Activated CD8-positive, alpha-beta memory T cell treated with anti-CD3 and anti-CD28 coated beads, Interleukin-2, amount 50 U/mL, for 24 hours (primary cell): ENCODE measurements around the gene DEFB132.

Experiments
- DNase-seq: peaks from one replicate; pipeline ENCODE4 v3.0.0-alpha.2; 2020; ENCODE audit errors: extremely low read depth

Gene DEFB132

GRCh38 chr20:297098-297924 lies 39.8 kb downstream of the DEFB132 start, which contains the start of gene ZCCHC3:
Gene ZCCHC3 (plus strand): TSS chr20:297570. CDS start chr20:297587, 17 bp downstream.
- DNase-seq = peak; percentile 50

GRCh38 chr20:297925-298775 lies 40.6 kb downstream of the DEFB132 start:
- peak; percentile 17 for DNase-seq

DNA sequence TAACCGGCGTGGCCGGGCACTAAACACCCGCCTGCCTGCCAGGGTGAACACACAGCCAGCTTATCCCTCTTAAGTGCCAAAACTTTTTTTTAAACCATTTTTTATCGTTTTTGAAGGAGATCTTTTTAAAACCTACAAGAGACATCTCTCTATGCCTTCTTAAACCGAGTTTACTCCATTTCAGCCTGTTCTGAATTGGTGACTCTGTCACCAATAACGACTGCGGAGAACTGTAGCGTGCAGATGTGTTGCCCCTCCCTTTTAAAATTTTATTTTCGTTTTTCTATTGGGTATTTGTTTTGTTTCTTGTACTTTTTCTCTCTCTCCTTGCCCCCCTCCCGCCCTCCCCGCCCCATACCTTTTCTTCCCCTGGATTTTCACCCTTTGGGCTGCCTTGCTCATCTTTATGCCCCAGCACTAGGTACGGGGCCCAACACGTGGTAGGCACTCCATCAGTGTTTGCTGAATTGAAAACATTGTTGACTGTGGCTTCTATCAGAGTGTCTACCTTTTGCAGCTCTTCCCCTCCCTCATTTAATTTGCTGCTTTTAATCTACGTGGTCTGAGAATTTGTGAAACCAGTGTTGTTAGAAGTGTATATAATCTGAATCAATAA lies 41.4 kb downstream of the DEFB132 start:
- no peak for DNase-seq

DNA sequence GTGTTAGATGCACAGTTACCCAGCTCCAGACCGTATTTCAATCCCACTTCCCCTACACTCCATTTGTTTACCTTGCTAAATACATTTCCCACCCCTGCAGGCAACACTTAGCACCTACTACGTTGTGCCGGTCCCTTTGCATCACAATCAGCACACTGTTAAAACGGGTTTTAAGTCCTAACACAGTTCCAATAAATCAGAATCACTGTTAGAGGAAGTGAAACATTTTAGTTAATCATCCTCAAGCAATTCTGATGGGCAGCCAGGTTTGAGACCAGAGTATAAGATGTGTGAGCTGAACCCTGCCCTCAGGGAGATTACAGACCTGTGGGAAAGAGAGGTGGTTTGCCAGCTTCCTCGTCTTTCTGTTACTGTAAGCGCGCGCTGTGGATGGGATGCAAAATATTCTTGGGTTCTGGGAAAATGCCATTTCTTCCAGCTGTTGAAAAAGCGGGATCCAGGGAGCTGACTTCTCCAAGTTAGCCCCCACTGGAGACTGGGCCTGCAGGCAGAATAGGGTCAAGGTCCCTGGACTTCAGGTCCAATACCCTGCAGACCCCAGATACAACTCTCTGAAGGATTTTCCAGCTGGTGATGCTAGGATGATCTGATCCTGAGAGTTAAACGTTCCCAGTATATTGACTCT lies 42.9 kb downstream of the DEFB132 start:
- DNase-seq = no peak

GRCh38 chr20:301886-302848 lies 44.6 kb downstream of the DEFB132 start:
- DNase-seq = no peak

GRCh38 chr20:305745-306144 lies 48.2 kb downstream of the DEFB132 start:
- DNase-seq = no peak

DNA sequence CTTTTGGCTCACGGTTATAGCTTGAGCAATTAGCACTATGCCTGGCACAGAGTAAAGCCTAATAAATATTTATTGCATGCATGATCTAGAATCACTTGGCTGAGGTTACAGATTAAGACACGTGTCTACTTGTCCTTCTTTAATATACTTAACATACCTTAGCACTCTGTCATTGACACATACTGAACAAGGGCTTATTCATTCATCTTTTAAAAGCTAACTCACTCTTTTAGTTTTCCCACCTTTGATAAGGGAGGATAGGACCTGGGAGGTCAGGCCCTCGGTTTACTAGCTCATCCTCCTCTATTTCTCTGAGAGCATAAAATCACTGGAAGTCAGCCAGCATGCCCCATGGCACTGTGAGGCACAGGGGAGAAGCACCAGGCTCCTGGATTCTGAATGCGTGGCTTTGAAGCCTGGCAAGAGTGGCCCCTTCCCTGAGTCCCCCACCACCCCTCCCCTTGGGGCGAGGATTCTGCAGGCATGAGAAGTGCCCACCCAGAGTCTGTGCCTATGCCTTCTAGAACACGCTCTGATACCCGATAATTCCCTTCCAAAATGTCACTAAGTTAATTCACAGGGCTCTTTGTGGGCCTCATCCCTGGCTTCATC lies 51.0 kb downstream of the DEFB132 start:
- no peak for DNase-seq

- no peak for DNase-seq
Measured at GRCh38 chr20:309306-309840, 51.8 kb downstream of the DEFB132 start.

DNA sequence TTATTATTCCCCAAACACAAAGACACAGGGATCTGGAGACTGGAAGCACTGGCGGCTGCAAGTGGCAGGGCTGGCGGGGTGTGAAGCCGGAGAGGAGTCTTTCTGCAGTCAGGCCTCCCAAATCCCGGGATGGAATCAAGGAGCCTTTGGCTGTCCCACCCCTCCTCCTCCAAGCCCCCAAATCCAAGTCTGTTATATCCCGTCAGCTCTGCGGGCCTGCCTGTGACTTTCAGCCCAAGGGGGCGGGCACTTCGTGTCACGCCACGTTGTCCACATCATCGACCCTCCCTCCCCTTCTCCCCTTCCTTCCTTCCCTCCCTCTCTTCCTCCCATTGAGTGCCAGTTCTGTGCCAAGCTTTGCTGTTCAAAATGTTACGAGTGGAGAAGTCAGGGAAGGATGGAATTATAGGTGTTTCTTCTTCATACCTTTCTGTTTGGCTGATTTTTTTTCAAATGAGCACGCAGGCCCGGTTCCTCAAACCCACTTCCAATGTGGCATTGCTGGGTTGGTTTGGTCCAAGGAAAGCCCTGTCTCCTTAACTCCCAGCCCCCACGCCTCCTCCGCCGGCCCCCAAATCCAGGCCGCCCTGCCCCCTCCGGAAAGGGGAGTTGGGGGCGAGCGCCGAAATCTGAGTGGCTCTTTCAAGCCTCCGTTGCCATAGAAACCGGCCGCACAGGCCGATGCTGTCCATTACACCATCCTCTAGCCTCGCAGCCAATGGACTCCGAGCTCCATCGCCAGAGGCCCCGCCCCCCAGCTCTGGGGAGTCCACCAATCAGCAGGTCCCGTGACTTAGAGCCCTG lies 52.5 kb downstream of the DEFB132 start:
- no peak for DNase-seq

GRCh38 chr20:310645-311044 lies 53.1 kb downstream of the DEFB132 start:
- DNase-seq = no peak
